Measurements from ENCODE around the gene CSMD2.

CSMD2 gene

GRCh38 chr1:33742663-33743062 lies 422.4 kb downstream of the CSMD2 start:
- DNase-seq: no peak

GRCh38 chr1:33741749-33742148 lies 423.3 kb downstream of the CSMD2 start:
- DNase-seq: no peak

GRCh38 chr1:33740040-33740744 lies 424.8 kb downstream of the CSMD2 start:
- DNase-seq: no peak

GRCh38 chr1:33738976-33739375 lies 426.1 kb downstream of the CSMD2 start:
- DNase-seq: no peak

- DNase-seq: no peak
These were observed 426.5 kb downstream of the CSMD2 start for GRCh38 chr1:33738536-33738935.

- DNase-seq: no peak
These were observed 428.5 kb downstream of the CSMD2 start for GRCh38 chr1:33736496-33736895.

- DNase-seq: no peak
These were observed 429.4 kb downstream of the CSMD2 start for GRCh38 chr1:33735624-33736023.

GRCh38 chr1:33727310-33727709 lies 437.7 kb downstream of the CSMD2 start:
- DNase-seq: no peak

- no peak for DNase-seq
These were observed 438.7 kb downstream of the CSMD2 start for GRCh38 chr1:33726274-33726804.

GRCh38 chr1:33725556-33726160 lies 439.4 kb downstream of the CSMD2 start:
- DNase-seq: no peak

- DNase-seq: no peak
These were observed 440.0 kb downstream of the CSMD2 start for GRCh38 chr1:33725037-33725436.

- DNase-seq: no peak
These were observed 440.7 kb downstream of the CSMD2 start for GRCh38 chr1:33724348-33724747.

- no peak for DNase-seq
These were observed 441.8 kb downstream of the CSMD2 start for GRCh38 chr1:33723251-33723650.

- DNase-seq: no peak
These were observed 443.7 kb downstream of the CSMD2 start for GRCh38 chr1:33721301-33721815.

GRCh38 chr1:33719771-33720670 lies 445.0 kb downstream of the CSMD2 start:
- DNase-seq: no peak

- no peak for DNase-seq
These were observed 445.7 kb downstream of the CSMD2 start for GRCh38 chr1:33719326-33719725.

GRCh38 chr1:33718186-33718585 lies 446.8 kb downstream of the CSMD2 start:
- DNase-seq: no peak

GRCh38 chr1:33716976-33717688 lies 447.9 kb downstream of the CSMD2 start:
- no peak for DNase-seq

GRCh38 chr1:33715195-33715811 lies 449.7 kb downstream of the CSMD2 start:
- DNase-seq: no peak

- no peak for DNase-seq
These were observed 450.6 kb downstream of the CSMD2 start for GRCh38 chr1:33714421-33714820.

- no peak for DNase-seq
These were observed 451.8 kb downstream of the CSMD2 start for GRCh38 chr1:33713058-33713877.

All from C1 segment of cervical spinal cord (tissue), 14 donors.